GM19043 (cell line): ENCODE data around the gene SNAPC2.
"Not testable (repeated sequence)": the region's sequence is repeated elsewhere in the genome, so short reads cannot be mapped to it uniquely, and the experiment has no call there.

ENCODE experiments used
- ATAC-seq: cut with Tn5 transposase; IDR thresholded peaks from one replicate; pipeline ENCODE4 v1.9.1; 2021; ENCODE audit warnings: low read depth; ENCODE audit not compliant: unreplicated experiment

The SNAPC2 gene

DNA sequence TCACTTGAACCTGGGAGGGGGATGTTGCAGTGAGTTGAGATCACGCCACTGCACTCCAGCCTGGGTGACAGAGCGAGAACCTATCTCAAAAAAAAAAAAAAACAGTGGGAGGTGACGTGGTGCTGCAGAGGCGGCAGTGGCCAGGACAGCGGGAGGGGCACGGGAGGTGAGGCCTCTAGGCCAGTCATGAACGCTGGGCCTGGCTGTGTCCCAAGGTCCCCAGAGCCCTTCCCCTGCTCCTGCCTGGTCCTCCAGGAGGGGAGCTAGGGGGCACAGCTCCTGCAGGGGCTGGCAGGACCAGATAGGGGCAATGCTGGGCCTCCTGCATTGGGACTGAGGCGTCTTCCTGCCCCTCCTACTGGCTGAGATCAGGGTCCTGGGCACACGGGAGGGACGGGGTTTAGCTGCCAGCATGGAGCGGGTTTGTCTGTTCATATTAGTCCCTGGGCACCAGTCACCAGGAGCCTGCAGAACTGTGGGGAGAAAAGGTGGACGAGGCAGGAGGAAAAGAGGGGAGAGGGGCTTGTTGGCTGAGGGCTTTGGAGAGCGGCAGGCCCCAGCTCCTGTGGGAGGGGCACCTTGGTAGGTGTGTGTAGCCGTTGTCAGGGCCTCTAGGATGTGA is 11.9 kb upstream of the SNAPC2 start:
- ATAC-seq, result no peak

DNA sequence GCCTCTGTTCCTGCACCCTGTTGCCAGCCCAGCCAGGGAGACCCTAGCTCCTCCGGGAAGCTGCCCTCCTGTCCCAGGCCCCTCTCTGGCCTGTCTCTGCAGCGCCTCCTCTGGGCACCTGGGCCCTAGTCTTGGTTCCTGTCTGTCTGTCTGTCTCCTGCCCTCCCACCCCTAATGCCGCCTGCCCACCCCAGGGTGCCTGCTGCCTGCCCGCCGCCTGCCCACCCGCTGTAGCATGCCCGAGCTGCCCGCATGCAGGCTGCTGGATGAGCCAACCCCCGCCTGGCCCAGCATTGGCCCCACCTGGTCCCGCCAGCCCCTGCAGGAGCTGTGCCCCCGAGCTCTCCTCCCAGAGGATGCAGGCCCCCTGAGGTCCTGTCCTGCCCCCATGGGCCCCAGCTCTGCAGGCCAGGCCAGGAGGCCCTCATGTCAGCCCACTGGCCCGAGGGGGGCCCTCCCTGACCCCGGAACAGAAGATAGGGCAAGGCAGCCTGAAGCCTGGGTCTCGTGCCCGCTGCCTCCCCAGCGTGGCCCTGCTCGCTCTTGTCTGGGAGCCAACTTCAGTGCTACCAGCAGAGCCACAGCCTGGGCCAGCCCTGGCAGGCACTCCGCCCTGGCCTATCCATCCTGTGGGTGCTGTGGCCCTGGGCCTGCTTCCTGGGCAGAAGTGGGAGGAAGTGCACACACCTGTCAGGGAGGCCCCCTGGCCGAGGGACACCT is 11.2 kb upstream of the SNAPC2 start:
- no peak for ATAC-seq

DNA sequence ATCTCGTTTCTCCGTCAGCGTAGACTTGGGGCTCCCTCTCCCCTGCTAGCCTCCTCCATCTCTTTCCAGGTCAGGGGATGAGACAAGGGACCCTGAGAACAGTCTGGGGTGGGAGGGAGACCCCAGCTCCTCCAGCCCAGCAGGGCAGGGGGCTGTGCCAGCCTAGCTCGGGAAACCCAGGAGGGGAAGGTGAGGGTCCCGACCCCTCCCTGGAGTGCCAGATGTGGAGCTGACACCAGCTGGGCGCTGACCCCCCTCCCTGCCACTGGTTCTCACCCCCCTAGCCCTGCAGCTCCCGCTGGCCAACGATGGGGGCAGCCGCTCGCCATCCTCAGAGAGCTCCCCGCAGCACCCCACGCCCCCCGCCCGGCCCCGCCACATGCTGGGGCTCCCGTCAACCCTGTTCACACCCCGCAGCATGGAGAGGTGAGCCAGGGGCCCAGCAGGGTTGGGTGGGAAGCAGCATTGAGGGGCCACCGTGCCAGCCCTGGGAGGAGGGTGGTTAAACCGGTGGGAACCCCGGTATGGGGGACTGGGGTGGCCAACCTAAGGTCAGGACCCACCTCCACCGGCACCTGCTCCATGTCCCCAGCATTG is 10.6 kb upstream of the SNAPC2 start:
- no peak for ATAC-seq

DNA sequence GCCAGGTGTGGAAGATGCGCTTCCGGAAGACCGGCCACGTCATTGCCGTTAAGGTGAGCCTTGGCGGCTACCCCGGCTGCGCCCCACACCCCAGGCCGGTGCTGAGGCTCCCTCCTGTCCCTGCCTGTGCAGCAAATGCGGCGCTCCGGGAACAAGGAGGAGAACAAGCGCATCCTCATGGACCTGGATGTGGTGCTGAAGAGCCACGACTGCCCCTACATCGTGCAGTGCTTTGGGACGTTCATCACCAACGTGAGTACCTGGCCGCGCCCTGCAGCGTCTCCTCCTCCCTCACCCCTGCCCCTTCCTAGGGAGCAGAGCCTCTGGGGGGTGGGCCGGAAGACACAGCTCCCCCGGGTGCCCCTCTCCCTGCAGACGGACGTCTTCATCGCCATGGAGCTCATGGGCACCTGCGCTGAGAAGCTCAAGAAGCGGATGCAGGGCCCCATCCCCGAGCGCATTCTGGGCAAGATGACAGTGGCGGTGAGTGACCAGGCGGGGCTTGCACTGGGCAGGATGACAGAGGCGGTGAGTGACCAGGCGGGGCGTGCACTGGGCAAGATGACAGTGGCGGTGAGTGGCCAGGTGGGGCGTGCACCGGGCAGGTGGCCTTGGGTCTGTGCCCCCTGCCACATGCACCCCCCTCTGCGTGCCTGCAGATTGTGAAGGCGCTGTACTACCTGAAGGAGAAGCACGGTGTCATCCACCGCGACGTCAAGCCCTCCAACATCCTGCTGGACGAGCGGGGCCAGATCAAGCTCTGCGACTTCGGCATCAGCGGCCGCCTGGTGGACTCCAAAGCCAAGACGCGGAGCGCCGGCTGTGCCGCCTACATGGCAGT is 9.6 kb upstream of the SNAPC2 start:
- ATAC-seq, result no peak

DNA sequence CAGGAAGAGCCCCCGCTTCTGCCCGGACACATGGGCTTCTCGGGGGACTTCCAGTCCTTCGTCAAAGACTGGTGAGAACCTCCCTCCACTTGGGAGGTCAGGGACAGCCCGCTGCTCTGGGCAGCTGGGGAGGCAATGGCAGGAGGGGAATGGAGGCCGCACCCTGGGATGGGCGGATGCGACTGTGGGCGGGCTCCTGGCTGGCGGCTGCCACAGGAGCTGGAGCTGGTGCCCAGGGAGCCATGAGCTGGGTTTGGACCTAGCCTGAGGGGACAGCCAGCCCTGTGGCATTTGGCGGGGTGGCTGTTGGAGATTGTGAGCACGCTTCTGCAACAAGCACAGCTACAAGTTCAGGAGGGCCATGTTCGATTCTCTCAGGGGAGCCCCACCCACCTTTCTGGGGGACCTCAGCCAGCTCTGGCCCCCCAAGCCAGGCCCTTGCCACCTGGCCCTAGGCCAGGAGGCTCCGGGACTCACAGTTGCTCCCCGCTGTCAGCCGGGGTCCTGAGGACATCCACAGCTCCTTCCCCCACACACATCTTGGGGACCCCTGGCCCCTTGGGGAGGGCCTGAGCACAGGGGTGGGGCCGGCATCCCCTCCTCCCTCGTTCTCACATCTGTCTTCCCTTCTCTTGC is 8.5 kb upstream of the SNAPC2 start:
- ATAC-seq, result no peak

DNA sequence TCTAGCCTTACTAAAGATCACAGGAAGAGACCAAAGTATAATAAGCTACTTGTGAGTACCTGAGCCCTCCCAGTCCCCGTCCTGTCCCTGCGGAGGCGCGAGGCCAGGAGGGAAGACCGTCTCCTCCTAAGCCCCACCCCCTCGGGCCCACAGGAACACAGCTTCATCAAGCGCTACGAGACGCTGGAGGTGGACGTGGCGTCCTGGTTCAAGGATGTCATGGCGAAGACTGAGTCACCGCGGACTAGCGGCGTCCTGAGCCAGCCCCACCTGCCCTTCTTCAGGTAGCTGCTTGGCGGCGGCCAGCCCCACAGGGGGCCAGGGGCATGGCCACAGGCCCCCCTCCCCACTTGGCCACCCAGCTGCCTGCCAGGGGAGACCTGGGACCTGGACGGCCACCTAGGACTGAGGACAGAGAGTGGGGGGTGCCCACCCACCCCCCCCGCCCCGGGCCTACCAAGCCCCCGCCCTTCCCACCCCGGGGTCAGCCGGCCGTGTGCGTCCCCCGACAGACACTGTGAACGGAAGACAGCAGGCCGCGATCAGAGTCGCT is 7.9 kb upstream of the SNAPC2 start:
- no peak for ATAC-seq

DNA sequence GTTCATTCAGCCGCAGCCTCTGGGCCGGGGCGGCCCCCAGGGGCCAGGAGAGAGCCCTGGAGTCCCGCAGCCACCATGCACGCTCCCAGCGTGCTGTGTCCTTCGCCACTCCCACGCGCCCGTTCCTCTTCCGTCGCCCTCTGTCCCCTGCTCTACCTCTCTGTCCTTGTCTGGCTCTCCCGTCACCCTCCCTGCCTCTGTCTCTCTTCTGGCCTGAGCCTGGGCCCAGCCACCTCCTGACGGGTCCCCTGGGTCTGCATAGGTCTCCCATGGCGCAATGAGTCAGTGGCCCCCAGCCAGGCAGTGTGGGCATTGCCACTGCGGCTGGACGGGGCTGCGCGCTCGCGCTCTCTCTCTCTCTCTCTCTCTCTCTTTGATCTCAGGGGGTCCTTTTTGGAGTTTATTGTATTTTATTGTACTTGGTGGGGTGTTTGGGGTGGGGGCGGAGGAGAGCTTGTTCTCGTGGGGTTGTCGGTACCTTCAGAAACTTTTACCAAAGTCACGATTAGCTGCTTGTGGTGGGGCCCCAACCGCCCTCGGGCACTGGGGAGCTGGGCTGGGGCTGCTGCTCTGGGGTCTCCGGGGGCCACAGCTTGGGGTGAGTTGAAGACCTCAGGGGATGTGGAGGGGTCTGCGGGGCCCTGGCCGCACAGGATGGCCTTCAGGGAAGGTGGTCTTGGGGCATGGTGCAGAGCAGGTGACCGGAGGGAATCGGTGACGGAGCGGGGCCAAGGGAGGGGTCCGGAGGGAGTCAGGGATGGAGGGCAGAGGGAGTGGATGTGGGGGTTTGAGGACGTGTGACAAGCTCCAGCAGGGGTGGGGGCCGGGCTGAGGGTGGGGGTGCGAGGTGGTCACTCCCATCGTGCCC is 7.2 kb upstream of the SNAPC2 start:
- ATAC-seq, result no peak

DNA sequence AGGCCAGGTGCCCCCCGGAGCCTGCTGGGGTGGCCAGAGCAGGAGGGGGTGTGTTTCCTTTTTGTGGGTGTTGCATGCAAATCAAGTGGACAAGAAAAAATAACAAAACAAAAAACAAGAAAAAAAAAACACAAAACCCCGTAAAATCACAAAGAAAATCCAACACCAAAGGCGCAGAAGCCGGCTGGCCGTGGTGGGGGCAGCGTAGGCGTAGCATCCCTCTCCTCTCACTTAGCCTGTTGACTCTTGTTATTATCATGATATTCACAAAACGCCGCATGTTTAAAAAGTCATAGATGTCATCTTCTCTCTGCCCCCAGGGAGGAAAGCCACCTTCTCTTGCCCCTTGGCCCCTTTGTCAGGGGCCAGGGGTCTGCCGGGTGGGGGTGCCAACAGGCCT is 6.5 kb upstream of the SNAPC2 start:
- no peak for ATAC-seq

DNA sequence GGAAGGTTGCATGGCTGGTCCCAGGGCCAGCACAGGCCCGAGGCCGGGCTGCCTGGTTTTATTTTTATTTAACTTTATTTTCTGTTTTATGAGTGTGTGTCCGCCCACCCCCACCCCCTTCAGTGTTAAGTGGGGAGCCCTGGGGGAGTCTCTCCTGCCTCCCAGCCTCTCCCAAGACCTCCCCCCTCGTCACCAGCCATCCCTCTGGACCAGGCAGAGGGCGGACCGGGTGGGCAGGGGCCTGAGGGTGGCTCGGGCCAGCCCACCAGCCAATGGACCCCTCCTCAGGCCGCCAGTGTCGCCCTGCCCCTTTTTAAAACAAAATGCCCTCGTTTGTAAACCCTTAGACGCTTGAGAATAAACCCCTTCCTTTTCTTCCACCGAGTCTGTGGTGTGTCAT is 6.0 kb upstream of the SNAPC2 start:
- ATAC-seq, result no peak

DNA sequence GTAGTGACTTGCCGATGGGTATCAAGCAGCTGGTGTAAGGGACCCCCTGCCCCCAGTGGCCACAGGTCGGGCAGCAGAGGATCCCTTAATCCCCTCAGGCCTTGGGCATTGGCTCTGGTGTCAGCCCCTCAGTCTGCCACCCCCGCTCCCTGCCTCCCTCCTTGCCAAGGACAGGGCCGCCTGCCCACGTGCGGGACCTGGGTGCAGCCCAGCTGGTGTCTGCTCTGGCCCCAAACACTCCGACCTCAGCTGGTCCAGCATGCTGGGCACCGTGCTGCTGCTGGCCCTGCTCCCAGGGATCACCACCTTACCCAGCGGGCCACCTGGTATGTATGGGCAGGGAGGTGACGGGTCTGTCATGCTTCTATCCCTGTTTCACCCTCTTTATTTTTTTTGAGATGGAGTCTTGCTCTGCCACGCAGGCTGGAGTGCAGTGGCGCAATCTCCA is 5.5 kb upstream of the SNAPC2 start, which contains the start of gene TGFBR3L:
Gene TGFBR3L (plus strand): TSS at position 233 of the 448 bp plus-strand sequence.
- ATAC-seq, result no peak

DNA sequence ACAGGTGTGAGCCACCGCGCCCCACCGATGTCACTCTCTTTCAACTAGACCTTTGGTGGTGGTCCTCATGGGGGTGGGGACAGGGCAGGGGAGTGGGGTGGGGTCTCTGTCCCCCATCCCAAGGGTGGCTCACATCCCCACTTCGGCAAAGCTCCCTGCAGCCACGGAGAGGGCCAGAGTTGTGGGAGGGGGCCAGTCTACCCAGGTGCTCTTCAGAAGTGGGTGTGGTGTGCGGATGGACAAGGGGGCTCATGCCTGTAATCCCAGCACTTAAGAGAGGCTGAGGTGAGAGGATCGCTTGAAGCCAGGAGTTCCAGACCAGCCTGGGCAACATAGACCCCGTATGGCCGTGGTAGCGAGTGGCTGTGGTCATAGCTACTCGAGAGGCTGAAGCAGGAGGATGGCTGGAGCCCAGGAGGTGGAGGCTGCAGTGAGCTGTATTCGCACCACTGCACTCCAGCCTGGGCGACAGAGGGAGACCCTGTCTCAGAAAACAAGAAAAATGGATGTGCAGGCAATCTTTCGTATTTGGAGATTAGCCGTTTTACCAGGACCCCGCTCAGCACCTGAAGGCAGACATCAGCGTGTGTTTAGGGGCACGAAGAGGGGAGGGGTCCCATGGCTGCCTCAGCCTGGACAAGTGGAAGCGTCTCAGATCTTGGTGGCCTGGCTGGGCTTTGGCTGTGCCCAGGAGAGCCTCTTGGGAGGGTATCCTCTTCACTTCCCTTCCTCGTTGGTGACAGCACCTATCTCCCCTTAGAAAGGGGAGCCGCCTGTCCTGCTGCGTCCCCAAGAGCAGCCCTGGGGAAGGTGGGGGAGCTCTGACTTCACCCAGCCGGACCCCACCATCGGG is 4.7 kb upstream of the SNAPC2 start:
- no peak for ATAC-seq

DNA sequence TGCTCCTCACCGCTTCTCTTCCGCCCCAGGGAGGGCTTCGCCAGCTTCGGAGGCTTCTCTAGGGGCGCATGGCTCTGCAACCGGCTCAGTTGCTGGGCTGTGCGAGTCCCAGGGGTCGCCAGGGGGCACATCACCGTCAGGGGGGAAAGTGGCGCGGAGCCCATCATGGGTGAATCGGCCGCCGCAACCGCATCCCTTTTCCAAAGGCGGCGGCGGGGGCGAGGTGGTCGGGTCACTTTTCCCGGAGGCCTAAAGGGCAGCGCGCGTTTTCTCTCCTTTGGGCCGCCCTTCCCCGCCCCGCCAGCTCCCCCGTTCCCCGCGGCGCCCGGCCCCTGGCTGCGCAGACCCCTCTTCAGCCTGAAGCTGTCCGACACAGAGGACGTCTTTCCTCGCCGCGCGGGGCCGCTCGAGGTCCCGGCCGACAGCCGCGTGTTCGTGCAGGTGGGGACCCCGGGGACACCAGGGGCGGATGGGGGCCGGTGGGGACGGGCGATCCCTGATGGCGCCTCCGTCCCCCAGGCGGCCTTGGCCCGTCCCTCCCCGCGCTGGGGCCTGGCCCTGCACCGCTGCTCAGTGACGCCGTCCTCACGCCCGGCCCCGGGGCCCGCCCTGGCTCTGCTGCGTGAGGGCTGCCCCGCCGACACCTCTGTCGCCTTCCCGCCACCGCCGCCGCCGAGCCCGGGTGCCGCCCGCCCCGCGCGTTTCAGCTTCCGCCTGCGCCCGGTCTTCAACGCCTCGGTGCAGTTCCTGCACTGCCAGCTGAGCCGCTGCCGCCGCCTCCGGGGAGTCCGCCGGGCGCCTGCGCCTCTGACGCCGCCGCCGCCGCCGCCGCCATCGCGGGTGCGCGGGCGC is 3.8 kb upstream of the SNAPC2 start:
- no peak for ATAC-seq

DNA sequence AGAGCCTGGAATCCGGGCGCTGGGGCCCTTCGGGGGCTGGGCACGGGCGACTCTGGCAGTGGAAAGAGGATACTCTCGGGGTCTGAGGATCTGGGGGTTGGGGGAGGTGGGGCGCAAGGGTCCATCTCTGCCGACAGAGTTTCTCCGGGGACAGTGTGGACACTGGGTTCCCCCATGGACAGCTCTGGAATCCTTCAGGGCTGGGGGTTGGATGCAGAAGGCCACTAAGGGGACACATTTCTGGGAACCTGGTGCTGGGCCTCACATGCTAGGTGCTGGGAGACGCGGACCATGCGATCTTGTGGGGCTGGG is 3.2 kb upstream of the SNAPC2 start:
- ATAC-seq, result no peak

DNA sequence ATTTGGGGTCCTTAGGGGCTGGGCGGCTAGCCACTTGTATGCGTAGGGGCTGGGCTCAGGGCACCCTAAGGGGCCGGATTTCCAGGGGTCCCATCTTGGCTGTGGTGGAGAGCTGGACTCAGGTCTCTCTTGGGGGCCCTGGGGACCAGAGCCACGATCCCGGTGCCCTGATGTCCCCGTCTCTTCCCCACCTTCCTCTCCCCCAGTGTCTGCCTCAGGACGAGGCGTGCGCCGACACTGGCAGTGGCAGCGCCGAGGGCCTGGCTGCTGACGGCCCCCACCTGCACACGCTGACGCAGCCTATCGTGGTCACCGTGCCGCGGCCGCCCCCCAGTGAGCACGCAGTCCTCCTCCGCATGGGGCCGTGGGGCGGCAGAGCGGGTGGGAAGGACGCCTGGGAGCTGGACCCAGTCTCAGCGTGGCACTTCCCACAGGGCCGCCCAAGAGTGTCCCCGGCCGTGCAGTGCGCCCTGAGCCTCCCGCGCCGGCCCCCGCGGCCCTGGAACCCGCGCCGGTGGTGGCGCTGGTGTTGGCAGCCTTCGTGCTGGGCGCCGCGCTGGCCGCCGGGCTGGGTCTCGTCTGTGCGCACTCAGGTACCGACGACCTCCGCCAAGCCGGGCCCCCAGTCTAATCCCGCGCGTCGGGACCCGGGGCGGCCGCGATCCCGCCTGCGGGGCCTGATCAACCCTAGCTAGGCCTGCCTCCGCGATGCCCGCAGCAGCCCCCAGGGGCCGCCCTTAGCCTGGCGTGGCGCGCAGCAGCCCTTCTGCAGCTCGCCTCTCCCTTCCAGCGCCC is 2.7 kb upstream of the SNAPC2 start:
- no peak for ATAC-seq

DNA sequence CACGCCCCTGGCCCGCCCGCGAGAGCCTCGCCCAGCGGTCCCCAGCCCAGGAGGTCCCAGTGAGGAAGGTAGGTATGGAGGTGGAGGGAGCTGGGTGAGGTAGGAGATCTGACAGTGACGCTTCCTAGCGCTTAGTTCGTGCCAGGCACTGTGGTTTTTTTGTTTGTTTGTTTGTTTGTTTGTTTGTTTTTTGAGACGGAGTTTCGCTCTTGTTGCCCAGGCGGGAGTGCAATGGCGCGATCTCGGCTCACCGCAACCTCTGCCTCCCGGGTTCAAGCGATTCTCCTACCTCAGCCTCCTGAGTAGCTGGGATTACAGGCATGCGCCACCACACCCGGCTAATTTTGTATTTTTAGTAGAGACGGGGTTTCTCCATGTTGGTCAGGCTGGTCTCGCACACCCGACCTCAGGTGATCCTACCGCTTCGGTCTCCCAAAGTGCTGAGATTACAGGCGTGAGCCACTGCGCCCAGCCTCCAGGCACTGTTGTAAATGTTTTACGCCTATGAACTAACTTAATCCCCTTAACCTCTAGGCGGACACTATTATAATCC is 2.0 kb upstream of the SNAPC2 start:
- not testable (repeated sequence) for ATAC-seq

DNA sequence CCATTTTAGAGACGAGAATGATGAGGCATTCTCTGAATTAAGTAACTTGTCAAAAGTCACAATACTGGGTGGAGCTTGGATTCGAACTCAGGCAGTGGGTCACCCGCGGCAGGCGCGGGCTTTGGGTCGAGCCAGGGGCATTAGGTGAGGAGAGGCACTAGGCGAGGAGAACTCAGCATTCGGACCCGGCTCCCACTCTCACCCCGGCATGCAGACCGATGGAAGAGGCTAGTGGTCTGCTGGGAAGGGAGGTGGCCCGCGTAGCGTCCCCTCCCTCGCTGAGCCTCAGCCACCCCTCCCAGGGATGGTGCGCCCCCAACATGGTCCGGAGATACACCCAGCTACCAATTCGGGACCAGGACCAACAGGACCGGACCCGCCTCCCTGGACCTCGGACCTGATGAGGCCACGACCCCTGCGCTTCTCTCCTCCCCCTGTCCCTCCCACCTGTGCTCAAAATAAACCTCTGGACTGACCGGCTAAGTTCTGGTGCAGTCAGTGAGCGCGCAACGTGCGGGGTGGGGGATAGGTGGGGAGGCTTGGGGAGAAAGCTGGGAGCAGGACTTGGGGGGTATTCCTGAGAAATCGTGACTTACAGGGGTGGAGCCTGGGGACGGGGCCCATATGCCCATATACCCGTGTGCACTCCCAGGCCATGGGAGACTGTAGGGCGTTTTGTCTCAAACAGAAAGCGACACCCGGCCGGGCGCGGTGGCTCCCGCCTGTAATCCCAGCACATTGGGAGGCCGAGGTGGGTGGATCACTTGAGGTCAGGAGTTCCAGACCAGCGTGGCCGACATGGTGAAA is 1.3 kb upstream of the SNAPC2 start:
- ATAC-seq, result no peak
